NCI-H2029 (cell line): ENCODE measurements around the gene R3HDM4.
"Not testable (repeated sequence)": the region's sequence is repeated elsewhere in the genome, so short reads cannot be mapped to it uniquely, and the experiment has no call there.

Experiments
- DNase-seq: peaks from one replicate; lab custom pipeline; 2025; lab: John Stamatoyannopoulos, UW

The R3HDM4 gene

GRCh38 chr19:854549-854948 lies 58.5 kb downstream of the R3HDM4 start:
- DNase-seq, result no peak

GRCh38 chr19:853614-854220 lies 59.3 kb downstream of the R3HDM4 start:
- not testable (repeated sequence) for DNase-seq

DNA sequence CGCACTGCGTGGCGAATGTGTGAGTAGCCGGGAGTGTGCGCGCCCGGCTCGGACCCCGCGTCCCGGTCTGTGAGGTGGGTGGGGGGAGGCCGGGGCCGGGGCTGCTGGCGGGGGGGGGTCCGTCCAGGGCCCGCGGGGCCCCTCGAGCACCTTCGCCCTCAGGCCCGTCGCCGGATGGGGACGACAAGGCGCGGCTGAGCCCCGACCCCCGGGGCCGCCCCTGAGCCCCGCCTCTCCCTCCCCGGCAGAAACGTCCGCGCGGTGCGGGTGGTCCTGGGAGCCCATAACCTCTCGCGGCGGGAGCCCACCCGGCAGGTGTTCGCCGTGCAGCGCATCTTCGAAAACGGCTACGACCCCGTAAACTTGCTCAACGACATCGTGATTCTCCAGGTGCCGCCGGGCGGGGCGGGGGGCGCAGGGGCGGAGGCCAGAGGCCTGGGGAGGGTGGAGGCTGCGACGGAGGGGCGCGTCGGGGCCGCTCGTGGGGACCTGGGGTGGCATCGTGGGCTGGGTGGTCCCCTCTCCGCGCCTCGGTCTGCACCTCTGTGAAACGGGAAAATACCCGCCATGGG lies 59.9 kb downstream of the R3HDM4 start:
- DNase-seq, result no peak

GRCh38 chr19:852136-853013 lies 60.6 kb downstream of the R3HDM4 start, which contains the start of gene ELANE:
Gene ELANE, plus strand, starts transcription at chr19:852303. Its CDS starts 26 bp downstream, at chr19:852329.
- no peak for DNase-seq

GRCh38 chr19:850979-851335 lies 62.1 kb downstream of the R3HDM4 start:
- no peak for DNase-seq

GRCh38 chr19:850221-850978 lies 62.6 kb downstream of the R3HDM4 start:
- DNase-seq, result peak; percentile 54

- DNase-seq, result not testable (repeated sequence)
Observed at GRCh38 chr19:849195-849594, 63.8 kb downstream of the R3HDM4 start.

DNA sequence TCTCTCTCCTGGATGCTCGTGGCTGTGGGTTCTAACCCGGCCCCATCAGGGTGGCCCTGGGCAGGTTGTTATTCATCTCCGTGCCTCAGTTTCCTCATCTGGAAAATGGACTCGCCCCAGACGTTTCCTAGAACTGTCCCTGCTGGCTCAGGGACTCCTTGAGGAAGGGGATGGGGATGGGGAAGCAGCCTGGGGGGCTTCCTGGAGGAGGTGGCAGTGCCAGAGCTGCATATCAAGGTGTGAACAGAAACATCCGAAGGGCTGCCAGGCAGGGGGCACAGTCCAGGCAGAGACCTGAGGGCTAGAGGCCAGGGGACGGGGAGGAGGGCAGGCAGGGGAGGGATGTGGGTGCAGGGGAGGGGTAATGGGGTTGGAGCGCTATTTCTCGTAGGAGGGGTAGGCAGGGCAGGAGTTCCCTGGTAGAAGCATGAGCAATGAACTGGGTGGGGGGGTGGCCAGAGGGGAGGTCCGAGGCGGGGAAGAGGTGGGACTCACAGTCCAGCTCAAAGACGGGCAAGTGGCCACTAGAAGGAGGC lies 64.6 kb downstream of the R3HDM4 start:
- no peak for DNase-seq
